OCI-LY1 (cell line): Measurements from ENCODE around the gene CINP.

Experiments
- H2AFZ ChIP-seq: fragments of 200-600 bp; sonication (generic), shearing (Covaris generic); 2 replicates; pipeline ENCODE4 v1.6.0; 2014; ENCODE audit warnings: antibody characterized with exemption, mild to moderate bottlenecking, low read length
- H3F3A ChIP-seq: fragments of 200-600 bp; sonication (generic), shearing (Covaris generic); 2 replicates; pipeline ENCODE4 v1.6.0; 2014; ENCODE audit warnings: mild to moderate bottlenecking, antibody characterized with exemption, low read length, moderate library complexity; ENCODE audit not compliant: insufficient read depth
- H3K27ac ChIP-seq: fragments of 200-600 bp; sonication (generic); 2 replicates; pipeline ENCODE4 v1.5.1; 2014; ENCODE audit warnings: low read length, mixed run types, mild to moderate bottlenecking, low read depth; ENCODE audit not compliant: poor library complexity, severe bottlenecking
- H3K27me3 ChIP-seq: fragments of 200-600 bp; sonication (generic); 2 replicates; pipeline ENCODE4 v1.6.0; 2014; ENCODE audit warnings: antibody characterized with exemption, mild to moderate bottlenecking, low read length, moderate library complexity; ENCODE audit not compliant: insufficient read depth
- H3K36me3 ChIP-seq: fragments of 200-600 bp; sonication (generic); 2 replicates; pipeline ENCODE4 v1.6.1; 2014; ENCODE audit warnings: mild to moderate bottlenecking, antibody characterized with exemption, low read length, moderate library complexity, mixed read lengths; ENCODE audit not compliant: insufficient read depth
- H3K4me1 ChIP-seq: fragments of 200-600 bp; sonication (generic); 2 replicates; pipeline ENCODE4 v1.5.1; 2014; ENCODE audit warnings: mild to moderate bottlenecking, low read length, moderate library complexity; ENCODE audit not compliant: insufficient read depth, severe bottlenecking
- H3K4me2 ChIP-seq: fragments of 200-600 bp; sonication (generic), shearing (Covaris generic); 2 replicates; pipeline ENCODE4 v1.6.1; 2014; ENCODE audit warnings: low read length
- H3K4me3 ChIP-seq: fragments of 200-600 bp; sonication (generic); 2 replicates; pipeline ENCODE4 v1.5.1; 2014; ENCODE audit warnings: low read length, low read depth, mild to moderate bottlenecking, mixed read lengths; ENCODE audit not compliant: poor library complexity, severe bottlenecking
- H3K79me2 ChIP-seq: fragments of 200-600 bp; shearing (Covaris generic); 2 replicates; pipeline ENCODE4 v1.6.1; 2016; ENCODE audit warnings: mixed run types, low read length, mixed read lengths; ENCODE audit not compliant: insufficient read depth
- H3K9ac ChIP-seq: fragments of 200-600 bp; sonication (generic), shearing (Covaris generic); 2 replicates; pipeline ENCODE4 v1.6.1; 2014; ENCODE audit warnings: mild to moderate bottlenecking, low read length, mixed read lengths
- H3K9me2 ChIP-seq: fragments of 200-600 bp; sonication (generic), shearing (Covaris generic); 2 replicates; pipeline ENCODE4 v1.6.1; 2014; ENCODE audit warnings: low read depth, mild to moderate bottlenecking, low read length, mixed read lengths
- H3K9me3 ChIP-seq: fragments of 200-600 bp; shearing (Covaris generic); 2 replicates; pipeline ENCODE4 v1.6.1; 2014; ENCODE audit warnings: low read length, mixed read lengths
- H4K20me1 ChIP-seq: fragments of 200-600 bp; sonication (generic), shearing (Covaris generic); 2 replicates; pipeline ENCODE4 v1.6.0; 2016; ENCODE audit warnings: mild to moderate bottlenecking, low read length; ENCODE audit not compliant: insufficient read depth
- EZH2 ChIP-seq: fragments of 200-600 bp; sonication (generic), shearing (Covaris generic); IDR thresholded peaks from 2 replicates; pipeline ENCODE4 v1.8.0; 2017; ENCODE audit warnings: borderline replicate concordance, mixed run types, mild to moderate bottlenecking, antibody characterized with exemption, low read length, moderate library complexity, mixed read lengths
- TF ChIP-seq, protein P1 (sequence below): fragments of 200-600 bp; sonication (generic), shearing (Covaris generic); IDR thresholded peaks from 2 replicates; pipeline ENCODE4 v1.5.1; 2017; ENCODE audit warnings: mild to moderate bottlenecking, antibody characterized with exemption, low read length, moderate library complexity, mixed read lengths

Gene CINP

GRCh38 chr14:102348376-102348775 is 14.3 kb downstream of the CINP start:
- Histone ChIP-seq H3K27ac (no peak overlapping the region), H3F3A (no peaks in the 10 kb centered on the region), H3K4me1 (no peaks in the 10 kb centered on the region), H3K36me3 (peaks cover 26% of the 10 kb centered on the region), H3K4me3 (no peak overlapping the region), H3K4me2 (no peak overlapping the region), H4K20me1 (no peaks in the 10 kb centered on the region), H3K9me2 (no peaks in the 10 kb centered on the region), H2AFZ (no peak overlapping the region), H3K9me3 (no peaks in the 10 kb centered on the region), H3K27me3 (no peaks in the 10 kb centered on the region), H3K9ac (no peak overlapping the region), H3K79me2 (no peaks in the 10 kb centered on the region)
- TF ChIP-seq, protein P1, sequence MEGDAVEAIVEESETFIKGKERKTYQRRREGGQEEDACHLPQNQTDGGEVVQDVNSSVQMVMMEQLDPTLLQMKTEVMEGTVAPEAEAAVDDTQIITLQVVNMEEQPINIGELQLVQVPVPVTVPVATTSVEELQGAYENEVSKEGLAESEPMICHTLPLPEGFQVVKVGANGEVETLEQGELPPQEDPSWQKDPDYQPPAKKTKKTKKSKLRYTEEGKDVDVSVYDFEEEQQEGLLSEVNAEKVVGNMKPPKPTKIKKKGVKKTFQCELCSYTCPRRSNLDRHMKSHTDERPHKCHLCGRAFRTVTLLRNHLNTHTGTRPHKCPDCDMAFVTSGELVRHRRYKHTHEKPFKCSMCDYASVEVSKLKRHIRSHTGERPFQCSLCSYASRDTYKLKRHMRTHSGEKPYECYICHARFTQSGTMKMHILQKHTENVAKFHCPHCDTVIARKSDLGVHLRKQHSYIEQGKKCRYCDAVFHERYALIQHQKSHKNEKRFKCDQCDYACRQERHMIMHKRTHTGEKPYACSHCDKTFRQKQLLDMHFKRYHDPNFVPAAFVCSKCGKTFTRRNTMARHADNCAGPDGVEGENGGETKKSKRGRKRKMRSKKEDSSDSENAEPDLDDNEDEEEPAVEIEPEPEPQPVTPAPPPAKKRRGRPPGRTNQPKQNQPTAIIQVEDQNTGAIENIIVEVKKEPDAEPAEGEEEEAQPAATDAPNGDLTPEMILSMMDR = no peak
- TF ChIP-seq EZH2 = no peak

DNA sequence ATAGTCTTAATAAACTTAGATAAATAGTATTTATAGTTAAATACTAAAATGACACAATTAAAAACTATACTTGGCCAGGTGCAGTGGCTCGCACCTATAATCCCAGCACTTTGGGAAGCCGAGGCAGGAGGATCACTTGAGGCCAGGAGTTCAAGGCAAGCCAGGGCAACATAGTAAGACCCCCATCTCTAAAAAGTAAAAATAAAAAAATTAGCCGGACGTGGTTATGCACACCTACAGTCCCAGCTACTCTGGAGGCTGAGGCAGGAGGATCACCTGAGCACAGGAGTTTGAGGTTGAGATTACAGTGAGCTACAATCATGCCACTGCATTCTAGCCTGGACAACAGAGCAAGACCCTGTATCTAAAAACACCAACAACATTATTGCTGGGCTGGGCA is 16.0 kb downstream of the CINP start:
- no peak for TF ChIP-seq EZH2
- TF ChIP-seq, protein P1 = no peak
- Histone ChIP-seq H3K79me2 (no peaks in the 10 kb centered on the region), H3K9me3 (no peaks in the 10 kb centered on the region), H3K36me3 (peaks cover 22% of the 10 kb centered on the region), H3K4me3 (no peak overlapping the region), H3F3A (no peaks in the 10 kb centered on the region), H2AFZ (no peak overlapping the region), H3K9ac (no peak overlapping the region), H3K27me3 (no peaks in the 10 kb centered on the region), H4K20me1 (no peaks in the 10 kb centered on the region), H3K9me2 (no peaks in the 10 kb centered on the region), H3K27ac (no peak overlapping the region), H3K4me2 (no peak overlapping the region), H3K4me1 (no peaks in the 10 kb centered on the region)

- TF ChIP-seq, protein P1 = no peak
- no peak for TF ChIP-seq EZH2
- Histone ChIP-seq H3K4me3 (no peak overlapping the region), H3F3A (no peaks in the 10 kb centered on the region), H4K20me1 (no peaks in the 10 kb centered on the region), H3K36me3 (peaks cover 21% of the 10 kb centered on the region), H3K9me3 (no peaks in the 10 kb centered on the region), H3K27me3 (no peaks in the 10 kb centered on the region), H3K4me1 (no peaks in the 10 kb centered on the region), H3K9me2 (no peaks in the 10 kb centered on the region), H3K4me2 (no peak overlapping the region), H3K79me2 (no peaks in the 10 kb centered on the region), H2AFZ (no peak overlapping the region), H3K9ac (no peak overlapping the region), H3K27ac (no peak overlapping the region)
Observed at GRCh38 chr14:102345232-102345631, 17.5 kb downstream of the CINP start.
